Cerebellar nuclear complex (tissue), 1 donor: ENCODE results near the gene SLC35F6.
"Not testable (repeated sequence)": the region's sequence is repeated elsewhere in the genome, so short reads cannot be mapped to it uniquely, and the experiment has no call there.

Experiments
- DNase-seq, 2 experiments: peaks; one replicate each; lab custom pipeline; 2025; lab: John Stamatoyannopoulos, UW

The SLC35F6 gene

GRCh38 chr2:26784570-26785234 is 20.6 kb downstream of the SLC35F6 start:
- DNase-seq = no peak

GRCh38 chr2:26785431-26786206 is 21.5 kb downstream of the SLC35F6 start, which contains the start of gene CENPA:
Gene CENPA, plus strand, starts transcription at chr2:26786056. Its CDS starts 141 bp downstream, at chr2:26786197.
- peak; percentile 95 to 96 for DNase-seq

GRCh38 chr2:26786207-26787028 is 22.3 kb downstream of the SLC35F6 start:
- DNase-seq = no peak

- DNase-seq = no peak
Measured at GRCh38 chr2:26792720-26793119, 28.6 kb downstream of the SLC35F6 start.

- DNase-seq = no peak
Measured at GRCh38 chr2:26793518-26793917, 29.4 kb downstream of the SLC35F6 start.

DNA sequence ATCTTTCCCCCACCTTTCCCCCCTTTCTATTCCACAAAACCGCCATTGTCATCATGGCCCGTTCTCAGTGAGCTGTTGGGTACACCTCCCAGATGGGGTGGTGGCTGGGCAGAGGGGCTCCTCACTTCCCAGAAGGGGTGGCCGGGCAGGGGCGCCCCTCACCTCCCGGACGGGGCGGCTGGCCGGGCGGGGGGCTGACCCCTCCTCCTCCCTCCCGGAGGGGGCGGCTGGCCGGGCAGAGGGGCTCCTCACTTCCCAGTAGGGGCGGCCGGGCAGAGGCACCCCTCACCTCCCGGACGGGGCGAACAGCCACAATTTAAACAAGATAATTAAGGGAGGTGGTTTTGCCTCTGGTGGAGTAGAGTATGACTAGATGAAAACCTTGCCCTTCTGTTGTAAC is 31.1 kb downstream of the SLC35F6 start:
- not testable (repeated sequence) for DNase-seq

DNA sequence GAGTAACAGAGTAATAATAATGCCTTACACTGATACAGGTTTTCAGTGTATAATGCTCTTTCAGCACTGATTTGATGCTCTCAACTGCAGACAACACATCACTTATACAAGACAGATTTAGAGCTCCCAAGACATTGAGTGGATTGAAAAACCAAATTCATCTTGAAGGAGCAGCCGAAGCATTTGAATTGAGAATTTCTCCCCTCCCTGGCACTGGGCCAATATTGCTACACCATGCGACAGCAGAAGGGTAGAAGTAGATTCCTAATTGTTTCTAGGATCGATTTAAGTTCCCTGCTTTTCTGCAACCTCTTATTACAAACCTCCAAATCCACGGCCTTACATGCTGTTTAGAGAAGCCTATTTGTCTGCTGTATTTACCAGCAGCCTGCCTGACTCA is 37.2 kb downstream of the SLC35F6 start:
- no peak for DNase-seq

GRCh38 chr2:26801796-26802195 is 37.7 kb downstream of the SLC35F6 start:
- DNase-seq = no peak

DNA sequence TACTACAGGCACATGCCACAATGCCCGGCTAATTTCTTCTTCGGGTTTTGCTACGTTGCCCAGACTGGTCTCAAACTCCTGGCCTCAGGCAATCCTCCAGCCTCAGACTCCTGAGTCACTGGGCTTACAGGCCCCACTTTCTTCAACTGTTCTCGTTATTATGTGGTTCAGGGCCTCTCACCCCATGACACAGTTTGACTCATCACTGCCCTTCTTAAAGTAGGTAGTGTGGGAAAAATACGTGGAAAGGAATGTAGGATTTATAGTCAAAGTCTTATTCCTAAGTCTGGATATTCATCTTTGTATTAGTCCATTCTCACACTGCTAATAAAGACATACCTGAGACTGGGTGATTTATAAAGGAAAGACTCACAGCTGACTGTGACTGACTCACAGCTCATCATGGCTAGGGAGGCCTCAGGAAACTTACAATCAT is 41.2 kb downstream of the SLC35F6 start:
- no peak for DNase-seq

DNA sequence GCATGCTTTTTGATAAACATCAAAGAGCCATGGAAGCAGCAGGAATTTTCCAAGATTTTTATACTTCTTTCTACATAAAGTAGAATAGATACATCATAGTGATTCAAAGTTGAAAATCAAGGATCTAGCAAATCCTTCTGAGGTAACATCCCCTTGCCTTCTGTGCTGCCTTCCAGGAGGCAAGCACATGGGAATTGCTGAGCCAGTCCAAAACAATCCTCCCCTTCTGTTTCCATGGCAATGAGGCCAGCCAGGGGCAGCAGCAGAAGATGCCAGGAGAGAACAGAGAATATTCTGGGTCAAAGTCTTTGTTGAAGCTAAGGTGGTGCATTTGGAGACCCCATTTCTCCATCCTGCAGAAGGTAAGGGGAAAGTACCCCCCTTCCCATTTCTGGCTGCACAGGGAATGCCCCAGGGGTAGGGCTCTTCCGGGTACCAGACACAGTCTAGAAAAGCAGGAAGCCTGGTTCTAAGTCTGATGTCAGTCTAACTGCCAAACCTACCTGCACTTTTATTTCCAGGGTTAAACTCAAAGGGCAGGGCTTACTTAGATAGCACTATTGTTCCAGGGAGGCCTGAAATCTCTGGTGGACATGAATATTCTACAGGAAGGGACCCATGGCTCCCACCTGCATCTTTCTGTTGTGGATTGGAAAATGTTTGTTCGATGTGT is 43.8 kb downstream of the SLC35F6 start:
- DNase-seq = peak in 1 of 2 experiments; percentile 22

- no peak for DNase-seq
Measured at GRCh38 chr2:26809211-26809610, 45.1 kb downstream of the SLC35F6 start.

GRCh38 chr2:26809876-26810577 is 45.9 kb downstream of the SLC35F6 start:
- no peak for DNase-seq

- no peak for DNase-seq
Measured at GRCh38 chr2:26811261-26811660, 47.2 kb downstream of the SLC35F6 start.

DNA sequence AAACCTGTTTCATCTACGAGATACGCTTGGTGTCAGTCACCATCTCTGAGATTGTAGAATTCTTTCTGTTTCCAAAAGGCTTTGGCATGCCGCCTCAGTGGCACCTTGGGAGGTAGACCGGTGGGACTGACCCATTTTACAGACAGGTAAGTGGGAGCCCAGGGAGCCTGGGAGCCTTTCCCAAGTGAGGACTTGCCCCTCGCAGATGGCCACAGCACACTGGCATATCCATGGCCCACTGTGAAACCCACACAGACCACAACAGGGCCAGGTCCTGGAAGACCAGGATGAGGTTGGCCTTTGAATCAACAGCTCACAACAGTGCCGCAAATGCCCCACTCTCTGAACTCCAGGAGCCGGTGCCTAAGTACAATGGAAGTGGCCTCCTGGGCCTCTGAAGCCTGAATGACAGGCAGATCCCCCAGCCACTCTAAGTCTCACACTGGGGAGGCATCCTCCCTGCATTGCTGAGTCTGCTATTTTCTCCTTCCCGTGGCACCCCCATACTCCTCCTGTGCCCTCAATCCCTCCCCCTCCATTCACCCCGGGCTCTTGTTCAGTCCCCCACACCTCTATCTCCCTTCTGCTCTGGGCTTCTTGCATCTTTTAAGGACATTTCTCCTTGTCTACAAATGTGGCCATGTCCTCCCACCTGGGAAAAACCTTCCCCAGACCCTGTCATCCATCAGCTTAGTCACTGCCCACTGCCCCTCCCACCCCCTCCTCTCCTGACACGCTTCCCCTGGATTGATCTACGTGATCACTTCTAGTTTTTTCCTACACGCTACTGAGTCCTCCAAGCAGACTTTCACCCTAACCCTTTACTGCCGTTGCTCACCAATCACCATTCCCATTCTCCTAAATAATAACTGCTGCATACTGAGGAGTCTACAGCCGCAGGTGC is 48.0 kb downstream of the SLC35F6 start:
- DNase-seq = no peak

GRCh38 chr2:26812731-26813130 is 48.6 kb downstream of the SLC35F6 start:
- DNase-seq = no peak

DNA sequence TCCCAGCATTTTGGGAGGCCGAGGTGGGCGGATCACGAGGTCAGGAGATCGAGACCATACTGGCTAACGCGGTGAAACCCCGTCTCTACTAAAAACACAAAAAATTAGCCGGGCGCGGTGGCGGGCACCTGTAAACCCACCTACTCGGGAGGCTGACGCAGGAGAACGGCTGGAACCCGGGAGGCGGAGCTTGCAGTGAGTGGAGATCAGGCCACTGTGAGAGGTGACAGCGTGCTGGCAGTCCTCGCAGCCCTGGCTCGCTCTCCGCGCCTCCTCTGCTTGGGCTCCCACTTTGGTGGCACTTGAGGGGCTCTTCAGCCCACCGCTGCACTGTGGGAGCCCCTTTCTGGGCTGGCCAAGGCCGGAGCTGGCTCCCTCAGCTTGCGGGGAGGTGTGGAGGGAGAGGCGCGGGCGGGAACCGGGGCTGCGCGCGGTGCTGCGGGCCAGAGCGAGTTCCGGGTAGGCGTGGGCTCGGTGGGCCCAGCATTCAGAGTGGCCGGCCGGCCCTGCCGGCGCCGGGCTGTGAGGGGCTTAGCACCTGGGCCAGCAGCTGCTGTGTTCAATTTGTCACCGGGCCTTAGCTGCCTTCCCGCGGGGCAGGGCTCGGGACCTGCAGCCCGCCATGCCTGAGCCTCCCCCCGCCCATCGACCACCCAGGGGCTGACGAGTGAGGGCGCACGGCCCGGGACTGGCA is 50.1 kb downstream of the SLC35F6 start:
- not testable (repeated sequence) for DNase-seq

DNA sequence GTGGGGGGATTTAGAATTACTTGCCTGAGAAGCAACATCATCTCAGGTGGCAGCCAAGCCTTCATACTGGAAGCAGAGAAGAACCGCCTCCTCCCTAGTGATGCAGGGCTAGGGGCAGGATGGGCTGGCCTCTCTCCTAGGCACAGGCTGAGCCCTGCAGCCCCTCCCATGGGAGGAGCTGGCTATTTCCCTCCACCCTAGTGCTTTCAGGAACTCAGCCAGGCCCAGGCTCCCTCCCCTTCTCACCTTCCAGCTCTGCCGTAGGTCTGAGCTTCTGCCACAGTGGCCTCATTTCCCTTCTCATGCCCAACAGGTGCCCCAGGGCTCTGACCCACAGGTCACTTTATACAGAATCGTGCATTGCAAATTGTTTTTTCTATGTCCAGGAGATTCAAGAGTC is 52.8 kb downstream of the SLC35F6 start:
- no peak for DNase-seq

- no peak for DNase-seq
Measured at GRCh38 chr2:26818255-26818654, 54.2 kb downstream of the SLC35F6 start.

- no peak for DNase-seq
Measured at GRCh38 chr2:26818972-26819371, 54.9 kb downstream of the SLC35F6 start.

DNA sequence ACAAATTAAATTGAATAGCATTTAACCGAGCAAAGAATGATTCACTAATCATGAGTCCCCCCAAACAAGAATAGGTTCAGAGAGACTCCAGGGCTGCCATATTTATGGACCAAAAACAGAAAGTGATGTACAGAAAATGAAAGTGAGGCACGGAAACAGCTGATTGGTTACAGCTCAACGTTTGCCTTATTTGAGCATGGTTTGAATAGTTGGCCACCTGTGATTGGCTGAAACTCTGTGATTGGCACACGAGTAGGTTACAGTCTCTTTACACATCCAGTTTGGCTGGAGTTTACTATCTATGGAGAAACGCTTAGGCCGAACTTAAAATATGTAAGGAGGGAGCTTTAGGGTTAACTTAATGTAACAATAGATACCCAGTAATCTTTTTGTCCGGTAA is 56.8 kb downstream of the SLC35F6 start:
- no peak for DNase-seq
